Superior temporal gyrus (tissue), 1 donor: ENCODE results near the gene NFE2L1.
A peak's percentile ranks its signal among the peaks of the same experiment; 100 is the strongest.
"Not testable (repeated sequence)": the region's sequence is repeated elsewhere in the genome, so short reads cannot be mapped to it uniquely, and the experiment has no call there.

Experiments used
- DNase-seq: peaks from one replicate; pipeline ENCODE4 v3.0.0-alpha.2; 2016; ENCODE audit errors: extremely low spot score

Gene NFE2L1, protein sequence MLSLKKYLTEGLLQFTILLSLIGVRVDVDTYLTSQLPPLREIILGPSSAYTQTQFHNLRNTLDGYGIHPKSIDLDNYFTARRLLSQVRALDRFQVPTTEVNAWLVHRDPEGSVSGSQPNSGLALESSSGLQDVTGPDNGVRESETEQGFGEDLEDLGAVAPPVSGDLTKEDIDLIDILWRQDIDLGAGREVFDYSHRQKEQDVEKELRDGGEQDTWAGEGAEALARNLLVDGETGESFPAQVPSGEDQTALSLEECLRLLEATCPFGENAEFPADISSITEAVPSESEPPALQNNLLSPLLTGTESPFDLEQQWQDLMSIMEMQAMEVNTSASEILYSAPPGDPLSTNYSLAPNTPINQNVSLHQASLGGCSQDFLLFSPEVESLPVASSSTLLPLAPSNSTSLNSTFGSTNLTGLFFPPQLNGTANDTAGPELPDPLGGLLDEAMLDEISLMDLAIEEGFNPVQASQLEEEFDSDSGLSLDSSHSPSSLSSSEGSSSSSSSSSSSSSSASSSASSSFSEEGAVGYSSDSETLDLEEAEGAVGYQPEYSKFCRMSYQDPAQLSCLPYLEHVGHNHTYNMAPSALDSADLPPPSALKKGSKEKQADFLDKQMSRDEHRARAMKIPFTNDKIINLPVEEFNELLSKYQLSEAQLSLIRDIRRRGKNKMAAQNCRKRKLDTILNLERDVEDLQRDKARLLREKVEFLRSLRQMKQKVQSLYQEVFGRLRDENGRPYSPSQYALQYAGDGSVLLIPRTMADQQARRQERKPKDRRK

DNA sequence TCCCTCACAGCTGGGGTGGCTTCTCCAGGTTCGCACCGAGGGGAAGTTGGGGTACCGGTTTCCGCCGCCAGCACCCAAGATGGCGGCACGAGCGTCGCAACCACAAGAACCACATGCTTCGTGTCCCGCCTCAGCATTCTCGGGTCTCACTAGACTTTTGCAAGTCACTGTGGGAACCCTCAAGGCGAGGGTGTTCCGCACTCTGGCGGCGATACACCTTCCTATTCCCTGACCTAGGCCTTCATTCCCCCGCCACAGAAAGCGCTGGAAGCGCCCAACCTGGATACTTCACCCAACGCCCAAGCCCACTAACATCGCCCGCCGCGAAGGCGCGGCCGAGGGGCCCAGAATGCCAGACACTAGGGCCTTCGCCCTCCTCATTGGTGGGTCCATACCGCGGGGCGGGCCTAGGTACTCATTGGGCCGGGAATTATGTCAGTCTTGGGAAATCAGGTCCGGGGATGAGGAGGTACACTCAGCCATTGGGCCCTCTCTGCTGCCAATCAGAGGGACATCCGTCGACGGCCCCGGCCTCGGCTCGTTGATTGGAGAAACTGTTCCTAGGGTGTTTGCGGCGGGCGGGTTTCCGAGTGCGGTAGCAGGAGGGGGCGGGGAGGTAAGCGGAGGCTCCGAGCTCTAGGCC lies at the start of gene NFE2L1:
Gene NFE2L1 (plus strand): TSS at position 619 of the 643 bp plus-strand sequence. CDS start 2,760 bp downstream, outside the sequence.
- peak; percentile 100 for DNase-seq

DNA sequence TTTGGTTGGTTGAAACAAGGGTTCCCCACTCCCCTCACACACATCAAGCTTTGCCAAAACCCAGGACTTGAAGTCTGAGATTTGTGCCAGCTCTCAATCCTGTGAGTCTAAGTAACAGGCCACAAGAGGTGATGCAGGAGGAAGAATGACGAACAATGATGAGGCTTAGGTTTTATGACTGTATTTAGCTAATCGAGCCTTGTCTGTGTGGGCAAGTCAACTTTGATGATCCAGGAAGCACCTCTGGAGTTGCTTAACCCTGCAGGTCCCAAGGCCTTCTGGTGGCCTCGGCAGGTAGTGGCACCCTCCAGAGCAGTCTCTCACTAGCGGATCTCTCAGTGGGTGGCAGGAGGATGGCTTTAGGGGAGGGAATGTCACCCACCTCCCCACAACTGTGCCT lies 48.6 kb upstream of the NFE2L1 start:
- DNase-seq, result no peak

DNA sequence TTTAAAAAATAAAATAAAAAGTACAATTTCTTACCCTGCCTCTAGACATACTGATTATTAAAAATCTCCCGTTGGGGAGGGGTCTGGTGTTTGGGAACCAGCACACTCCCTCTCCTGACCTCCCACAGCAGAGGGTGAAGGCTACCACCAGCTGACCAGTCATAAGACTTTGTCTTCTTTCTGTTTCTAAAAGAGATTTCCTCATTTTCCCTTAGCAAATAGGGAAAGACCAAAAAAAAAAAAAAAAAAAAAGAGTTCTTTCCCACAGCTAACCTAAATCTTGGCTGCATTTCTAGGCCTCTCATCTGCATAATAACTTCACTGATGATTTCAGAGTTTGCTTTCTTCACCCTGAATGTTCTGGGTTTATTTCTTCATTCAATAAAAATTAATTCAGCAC lies 47.0 kb upstream of the NFE2L1 start:
- peak; percentile 46 for DNase-seq

DNA sequence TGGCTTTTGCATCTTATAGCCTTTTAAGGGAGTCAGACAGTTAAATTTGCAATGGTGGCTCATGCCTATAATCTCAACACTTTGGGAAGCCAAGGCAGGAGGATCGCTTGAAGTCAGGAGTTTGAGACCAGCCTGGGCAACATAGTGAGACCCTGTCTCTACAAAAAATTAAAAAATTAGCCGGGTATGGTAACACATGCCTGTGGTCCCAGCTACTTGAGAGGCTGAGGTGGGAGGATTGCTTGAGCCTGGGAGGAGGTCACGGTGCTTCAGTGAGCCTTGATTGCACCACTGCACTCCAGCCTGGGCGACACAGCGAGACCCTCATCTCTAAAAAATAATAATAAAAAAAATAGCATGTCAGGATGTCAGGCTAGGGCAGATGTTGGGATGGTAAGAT lies 46.5 kb upstream of the NFE2L1 start:
- not testable (repeated sequence) for DNase-seq

DNA sequence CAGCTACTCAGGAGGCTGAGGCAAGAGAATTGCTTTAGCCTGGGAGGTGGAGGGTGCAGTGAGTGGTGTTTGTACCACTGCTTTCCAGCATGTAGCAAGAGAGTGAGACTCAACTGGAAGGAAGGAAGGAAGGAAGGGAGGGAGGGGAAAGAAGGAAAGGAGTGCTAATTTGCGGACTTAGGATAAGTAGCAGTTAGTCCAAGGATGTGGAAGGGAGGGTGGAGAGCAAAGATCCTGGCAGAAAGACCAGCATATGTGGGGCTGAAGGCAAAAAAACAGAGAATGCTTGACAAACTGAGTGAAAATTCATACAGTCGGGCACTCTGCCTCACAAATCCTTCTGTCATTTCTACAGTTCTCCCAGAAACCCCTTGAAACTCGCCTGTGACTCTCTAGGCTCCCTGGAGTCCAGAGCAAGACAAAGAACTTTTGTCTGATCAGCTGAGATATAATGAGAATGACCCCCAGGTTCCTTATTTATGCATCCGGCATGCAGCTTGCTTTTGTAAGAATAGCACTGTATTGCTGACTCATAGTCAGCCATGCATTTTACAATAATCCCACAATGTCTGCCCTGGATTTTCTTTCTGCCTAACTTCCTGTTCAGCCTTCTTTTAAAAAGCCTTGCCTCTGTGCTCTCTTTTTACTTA lies 45.8 kb upstream of the NFE2L1 start:
- DNase-seq, result peak; percentile 68

DNA sequence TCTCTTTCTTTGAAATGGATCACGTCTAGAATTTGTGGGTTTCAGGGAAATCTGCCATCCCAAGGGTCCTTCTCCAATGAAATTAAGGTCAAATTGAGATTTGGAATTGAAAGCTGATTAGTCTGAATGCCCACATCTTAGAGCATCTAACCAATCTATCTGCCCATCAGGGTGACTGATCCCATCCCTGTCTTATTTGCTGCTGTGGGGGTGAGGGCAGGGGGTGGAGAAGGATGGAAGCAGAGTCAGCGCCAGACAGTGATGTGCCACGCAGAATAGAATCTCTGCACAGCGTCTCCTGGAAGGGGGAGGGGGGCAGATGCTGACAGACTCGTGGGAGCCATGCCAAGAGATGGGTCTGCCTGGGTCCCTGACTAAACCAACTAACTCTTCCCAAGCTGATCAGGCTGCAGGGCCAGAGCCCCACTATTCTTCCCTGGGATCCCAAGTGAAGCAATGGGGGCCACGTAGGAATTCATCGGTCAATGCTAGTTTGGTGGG lies 45.2 kb upstream of the NFE2L1 start:
- DNase-seq, result no peak

DNA sequence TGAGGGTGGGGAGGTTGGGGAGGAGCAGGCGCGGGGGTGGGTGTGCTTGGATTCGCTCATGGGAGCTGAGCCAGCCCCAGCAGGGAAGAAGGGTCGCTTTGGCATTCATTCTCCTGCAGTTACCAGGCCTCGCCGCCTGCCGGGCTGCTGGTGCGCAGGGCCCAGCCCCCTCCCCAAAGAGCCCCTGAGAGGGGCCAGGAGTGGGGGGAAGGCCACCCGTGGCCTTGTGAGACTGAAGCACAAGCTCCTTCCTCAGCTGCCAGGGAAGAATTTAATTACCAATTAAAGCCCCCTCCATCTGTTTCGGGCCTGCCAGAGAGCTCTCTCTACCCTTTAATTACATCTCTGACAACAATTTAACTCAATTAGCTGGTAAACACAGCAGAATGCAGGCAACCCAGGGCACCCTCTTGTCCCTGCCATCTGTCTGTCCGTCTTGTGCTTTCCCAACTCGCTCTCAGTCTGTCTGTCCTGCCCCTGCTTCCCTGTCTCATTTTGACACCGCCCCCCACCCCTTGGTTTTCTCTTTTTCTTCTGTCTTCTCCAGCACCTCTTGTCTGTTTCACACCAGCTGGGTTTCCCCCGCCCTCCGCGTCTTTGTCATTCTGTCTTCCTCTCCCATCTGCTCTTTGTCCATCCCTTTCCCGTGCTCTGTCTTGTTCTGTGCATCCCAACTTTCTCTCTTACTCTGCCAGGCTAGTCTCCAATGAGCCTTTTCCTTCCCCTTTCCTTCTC lies 44.6 kb upstream of the NFE2L1 start:
- DNase-seq, result no peak

DNA sequence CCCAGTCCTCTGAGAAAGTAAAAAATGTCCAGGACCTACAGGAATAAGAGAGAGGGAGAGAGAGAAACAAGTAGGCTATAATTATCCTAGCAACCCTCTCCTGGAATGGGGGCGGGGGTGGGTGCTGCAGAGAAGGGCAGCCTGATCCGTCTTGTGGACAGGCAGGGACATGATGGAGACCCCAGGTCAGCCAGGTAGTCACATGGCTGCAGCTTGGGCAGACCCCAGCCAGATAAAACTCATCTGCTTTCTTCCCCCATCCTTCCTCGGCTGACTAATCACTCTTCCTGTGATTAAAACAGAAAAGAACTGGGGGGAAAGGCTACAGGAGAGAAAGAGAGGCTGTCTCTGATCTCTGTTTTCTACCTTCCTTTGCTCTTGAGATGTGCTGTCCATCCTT lies 43.2 kb upstream of the NFE2L1 start:
- no peak for DNase-seq

DNA sequence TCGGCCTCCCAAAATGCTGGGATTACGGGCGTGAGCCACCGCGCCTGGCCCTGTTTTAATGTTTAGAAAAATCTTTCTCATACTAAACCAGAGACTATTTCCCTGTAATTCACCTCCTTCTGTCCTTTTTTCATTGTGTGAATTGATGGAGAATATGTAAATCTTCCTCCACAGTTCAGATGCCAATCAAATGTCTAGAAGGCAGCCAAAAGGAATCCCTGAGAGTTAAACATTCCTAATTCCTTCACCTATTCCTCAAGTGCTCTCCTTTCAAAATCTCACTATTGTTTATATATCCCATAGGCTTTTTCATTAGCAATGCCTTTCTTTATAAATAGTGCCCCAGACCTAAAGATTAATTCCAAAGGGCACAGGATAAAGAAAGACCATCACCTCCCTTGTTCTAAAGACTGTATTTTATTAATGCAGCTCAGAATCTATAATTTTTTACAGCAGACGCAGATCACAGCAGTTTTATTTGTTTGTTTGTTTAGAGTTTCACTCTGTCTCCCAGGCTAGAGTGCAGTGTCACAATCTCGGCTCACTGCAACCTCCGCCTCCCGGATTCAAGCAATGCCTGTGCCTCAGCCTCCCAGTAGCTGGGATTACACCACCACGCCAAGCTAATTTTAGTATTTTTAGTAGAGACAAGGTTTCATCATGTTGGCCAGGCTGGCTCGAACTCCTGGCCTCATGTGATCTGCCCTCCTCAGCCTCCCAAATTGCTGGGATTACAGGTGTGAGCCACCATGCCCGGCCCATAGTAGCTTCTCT lies 41.0 kb upstream of the NFE2L1 start:
- DNase-seq, result no peak

DNA sequence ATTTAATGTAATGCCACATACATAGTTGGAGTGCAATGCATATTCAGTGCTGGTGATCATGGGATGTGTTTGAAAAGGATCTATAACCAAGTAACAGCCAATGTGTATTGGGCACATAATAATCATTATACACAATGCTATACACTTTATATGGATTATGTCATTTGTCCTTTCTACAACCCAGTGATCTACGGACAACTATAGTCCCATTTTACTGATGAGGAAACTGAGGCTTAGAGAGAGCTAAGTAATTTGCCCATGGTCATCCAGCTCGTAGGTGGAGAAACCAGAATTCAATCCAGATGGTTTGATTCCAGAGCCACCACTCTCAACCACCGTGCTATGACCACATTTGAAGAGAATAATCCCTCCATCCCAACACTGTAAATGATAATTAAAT lies 38.0 kb upstream of the NFE2L1 start:
- no peak for DNase-seq

DNA sequence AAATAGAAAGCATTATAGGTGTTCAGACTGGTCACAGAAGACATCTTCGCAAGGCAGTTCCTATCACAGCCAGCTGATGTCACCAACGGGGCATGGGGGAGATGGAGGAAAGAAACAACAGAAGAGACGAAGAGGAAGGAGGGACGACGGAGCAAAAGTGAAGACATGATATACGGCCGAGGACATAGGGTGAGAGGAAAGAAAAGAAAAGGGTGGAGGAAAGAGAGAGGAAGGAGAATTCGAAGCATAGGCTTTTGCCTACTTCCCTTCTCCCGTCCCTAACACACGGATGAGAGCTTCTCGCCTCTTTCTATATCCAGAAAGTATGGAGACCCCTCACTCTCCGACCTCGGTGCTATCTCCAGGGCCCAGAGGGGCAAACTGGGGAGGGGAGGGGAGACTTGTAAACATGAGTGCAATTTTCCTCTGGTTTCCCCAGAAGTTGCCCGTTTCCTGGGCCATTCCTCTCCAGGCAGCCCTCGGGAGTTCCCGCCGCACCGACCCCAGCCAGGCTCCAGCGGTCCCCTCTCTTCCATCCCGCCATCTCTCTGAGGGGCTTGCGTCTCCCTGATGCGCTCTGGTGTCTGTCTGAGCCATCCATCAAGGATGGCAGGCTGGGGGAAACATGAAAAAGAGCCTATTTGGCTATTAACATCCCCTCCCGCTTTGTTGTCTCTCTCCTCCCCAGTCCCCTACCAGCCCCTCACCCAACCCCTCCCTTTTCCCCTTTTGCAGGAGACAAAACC lies 36.6 kb upstream of the NFE2L1 start:
- no peak for DNase-seq

DNA sequence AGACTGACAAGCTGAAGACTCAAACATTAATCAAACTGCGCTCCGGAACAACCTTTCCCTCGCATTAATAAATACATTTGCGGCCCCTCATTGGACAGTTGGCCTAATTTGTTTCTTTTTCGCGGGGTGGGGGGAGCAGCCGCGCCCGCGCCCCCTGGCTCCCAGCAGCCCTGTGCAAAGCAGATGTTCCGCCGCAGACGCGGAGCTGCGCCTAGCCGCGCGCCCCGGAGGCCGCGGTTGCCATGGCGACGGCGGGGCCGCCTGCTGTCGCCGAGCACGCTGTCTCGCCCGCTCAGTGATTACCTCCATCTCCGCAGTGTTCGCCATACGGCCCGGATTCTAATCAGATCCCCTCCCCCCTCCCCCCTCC lies 36.0 kb upstream of the NFE2L1 start:
- no peak for DNase-seq

DNA sequence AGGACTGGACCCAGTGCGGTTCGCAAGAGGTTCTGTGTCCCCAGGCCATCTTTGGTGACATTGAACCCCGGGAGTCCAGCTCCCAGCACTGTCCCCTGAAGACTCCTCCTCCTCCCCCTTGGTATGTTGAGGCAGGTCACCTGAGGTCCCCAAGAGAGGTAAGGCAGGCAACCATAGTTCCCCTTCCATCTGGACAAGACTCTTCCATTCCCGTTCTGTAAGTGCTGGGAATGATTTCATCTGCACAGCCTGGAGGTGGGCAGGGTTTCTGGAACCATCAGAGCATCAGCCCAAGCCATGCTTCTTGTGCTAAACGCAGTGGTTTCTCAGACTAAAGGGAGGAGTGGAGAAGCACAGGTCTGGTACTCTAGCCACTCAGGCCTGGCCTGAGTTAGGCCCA lies 35.5 kb upstream of the NFE2L1 start:
- DNase-seq, result no peak

DNA sequence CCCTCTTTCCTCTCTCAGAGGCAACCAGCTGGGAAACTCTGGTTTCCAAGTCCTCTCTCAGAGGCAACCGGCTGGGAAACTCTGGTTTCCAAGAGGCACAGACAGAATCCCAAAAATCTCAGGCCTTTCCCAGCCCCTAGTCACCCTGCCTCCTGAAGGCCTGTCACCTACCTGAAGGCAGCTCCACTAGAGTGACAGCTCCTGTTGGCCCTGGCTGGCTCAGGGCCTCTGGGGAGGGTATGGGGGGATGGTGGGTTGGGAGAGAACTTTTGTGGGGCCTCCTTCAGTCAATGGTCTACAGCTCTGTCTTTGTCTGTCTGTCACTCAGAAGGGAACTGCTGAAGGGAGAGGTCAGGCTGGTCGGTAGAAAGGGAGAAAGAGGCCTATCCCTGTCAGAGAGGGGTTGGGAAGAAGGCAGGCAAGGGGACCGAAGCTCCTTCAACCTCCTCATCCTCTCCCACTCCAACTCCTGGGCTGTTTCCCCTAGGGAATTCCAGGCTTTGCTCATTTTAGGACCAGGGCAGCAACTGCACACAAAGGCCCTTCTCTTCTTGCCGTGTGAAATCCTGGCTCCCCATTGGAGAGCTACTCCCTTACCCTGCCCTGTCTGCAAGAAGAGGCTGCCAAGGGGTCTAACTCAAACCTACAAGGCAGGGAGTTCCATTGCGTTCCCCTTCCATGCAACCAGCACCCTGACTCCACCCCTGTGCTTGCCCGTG lies 34.1 kb upstream of the NFE2L1 start:
- no peak for DNase-seq

DNA sequence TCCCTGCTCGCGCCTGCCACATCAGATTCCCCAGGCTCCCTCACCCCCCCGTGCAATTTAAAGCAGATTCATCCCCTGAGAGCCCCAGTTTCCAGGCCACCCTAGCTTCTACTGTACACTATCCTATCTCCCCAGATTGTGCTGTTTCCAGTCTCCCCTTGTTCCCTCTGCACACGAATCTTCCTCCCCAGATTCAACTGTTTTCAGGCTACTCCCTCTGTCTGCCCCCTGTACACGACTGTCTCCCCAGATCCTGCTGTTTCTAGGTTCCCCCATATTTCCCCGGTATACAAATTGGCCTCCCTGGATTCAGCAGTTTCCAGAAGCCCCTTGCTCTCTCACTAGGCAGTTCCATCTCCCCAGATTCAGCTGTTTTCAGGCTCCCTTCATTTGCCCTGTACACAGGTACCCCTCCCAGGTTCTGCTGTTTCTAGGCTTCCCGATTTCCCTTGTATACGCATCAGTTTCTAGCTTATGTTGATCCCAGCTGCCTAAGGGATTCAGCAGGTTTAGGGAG lies 33.5 kb upstream of the NFE2L1 start:
- DNase-seq, result no peak

DNA sequence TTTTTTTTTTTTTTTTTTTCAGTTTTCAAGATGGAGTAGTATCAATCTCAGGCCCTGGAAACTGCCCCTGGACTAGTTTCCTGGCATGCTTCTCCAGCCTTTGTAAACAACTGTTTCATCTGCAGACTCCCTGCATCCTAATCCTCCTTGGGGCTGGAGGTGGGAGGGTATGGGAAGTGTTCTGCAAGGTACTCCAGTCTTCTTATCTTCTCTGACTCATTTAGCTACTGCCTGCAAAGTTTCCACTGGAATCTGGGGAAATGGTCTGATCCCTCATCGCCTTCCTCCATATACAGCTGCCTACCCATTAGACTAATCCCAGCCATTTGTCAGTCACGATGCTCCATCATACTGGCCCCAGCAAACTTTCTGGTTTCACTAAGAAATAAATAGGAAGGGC lies 32.0 kb upstream of the NFE2L1 start:
- DNase-seq, result no peak

DNA sequence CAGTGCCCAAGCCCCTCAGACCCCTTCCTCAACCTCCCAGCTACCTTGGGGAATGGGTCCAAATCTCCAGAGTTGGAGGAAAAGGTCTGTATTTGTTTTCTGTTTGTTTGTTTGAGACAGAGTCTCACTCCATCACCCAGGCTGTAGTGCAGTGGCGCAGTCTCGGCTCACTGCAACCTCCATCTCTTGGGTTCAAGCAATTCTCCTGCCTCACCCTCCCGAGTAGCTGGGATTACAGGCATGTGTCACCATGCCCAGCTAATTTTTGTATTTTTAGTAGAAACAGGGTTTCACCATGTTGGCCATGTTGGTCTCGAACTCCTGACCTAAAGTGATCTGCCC lies 30.4 kb upstream of the NFE2L1 start:
- DNase-seq, result not testable (repeated sequence)

DNA sequence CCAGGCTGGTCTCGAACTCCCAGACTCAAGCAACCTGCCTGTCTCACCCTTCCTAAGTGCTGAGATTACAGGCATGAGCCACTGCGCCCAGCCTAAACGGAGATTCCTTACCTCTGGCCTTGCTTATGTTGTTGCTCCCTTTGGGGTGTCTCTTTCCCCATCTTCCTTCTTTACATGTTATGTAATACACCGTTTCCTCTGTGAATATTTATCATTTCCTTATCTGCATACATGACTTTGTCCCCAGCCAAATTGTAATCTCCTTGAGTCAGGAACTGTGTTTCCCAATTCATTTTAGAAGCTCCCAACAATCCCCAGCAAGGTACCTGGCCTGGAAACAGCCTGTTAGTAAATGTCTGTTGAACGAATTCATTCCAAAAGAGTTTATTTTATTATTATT lies 26.2 kb upstream of the NFE2L1 start:
- DNase-seq, result no peak

DNA sequence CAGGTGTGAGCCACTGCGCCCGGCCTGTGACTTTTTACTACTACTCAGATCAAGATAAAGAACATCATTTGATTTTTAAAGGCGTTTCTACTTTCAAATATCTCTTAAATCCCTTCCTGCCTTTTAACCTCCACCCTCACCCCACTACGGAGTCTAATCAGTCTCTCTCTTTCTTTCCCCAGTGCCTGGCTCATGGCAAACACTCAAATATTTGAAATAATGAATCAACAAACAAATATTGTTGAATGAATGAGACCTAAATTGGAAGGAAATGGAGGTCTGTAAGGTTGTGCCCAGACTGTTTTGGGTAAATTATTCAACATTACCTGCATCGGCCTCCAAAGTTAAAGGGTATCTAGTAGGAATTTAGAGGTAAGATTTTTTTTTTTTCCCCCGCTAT lies 25.3 kb upstream of the NFE2L1 start:
- no peak for DNase-seq
